NCI-H774 (cell line): Measurements from ENCODE around the gene ABCA2.

Source experiments
- DNase-seq: peaks from one replicate; lab custom pipeline; 2025; lab: John Stamatoyannopoulos, UW

ABCA2 gene, protein sequence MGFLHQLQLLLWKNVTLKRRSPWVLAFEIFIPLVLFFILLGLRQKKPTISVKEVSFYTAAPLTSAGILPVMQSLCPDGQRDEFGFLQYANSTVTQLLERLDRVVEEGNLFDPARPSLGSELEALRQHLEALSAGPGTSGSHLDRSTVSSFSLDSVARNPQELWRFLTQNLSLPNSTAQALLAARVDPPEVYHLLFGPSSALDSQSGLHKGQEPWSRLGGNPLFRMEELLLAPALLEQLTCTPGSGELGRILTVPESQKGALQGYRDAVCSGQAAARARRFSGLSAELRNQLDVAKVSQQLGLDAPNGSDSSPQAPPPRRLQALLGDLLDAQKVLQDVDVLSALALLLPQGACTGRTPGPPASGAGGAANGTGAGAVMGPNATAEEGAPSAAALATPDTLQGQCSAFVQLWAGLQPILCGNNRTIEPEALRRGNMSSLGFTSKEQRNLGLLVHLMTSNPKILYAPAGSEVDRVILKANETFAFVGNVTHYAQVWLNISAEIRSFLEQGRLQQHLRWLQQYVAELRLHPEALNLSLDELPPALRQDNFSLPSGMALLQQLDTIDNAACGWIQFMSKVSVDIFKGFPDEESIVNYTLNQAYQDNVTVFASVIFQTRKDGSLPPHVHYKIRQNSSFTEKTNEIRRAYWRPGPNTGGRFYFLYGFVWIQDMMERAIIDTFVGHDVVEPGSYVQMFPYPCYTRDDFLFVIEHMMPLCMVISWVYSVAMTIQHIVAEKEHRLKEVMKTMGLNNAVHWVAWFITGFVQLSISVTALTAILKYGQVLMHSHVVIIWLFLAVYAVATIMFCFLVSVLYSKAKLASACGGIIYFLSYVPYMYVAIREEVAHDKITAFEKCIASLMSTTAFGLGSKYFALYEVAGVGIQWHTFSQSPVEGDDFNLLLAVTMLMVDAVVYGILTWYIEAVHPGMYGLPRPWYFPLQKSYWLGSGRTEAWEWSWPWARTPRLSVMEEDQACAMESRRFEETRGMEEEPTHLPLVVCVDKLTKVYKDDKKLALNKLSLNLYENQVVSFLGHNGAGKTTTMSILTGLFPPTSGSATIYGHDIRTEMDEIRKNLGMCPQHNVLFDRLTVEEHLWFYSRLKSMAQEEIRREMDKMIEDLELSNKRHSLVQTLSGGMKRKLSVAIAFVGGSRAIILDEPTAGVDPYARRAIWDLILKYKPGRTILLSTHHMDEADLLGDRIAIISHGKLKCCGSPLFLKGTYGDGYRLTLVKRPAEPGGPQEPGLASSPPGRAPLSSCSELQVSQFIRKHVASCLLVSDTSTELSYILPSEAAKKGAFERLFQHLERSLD (N-terminal part only)

GRCh38 chr9:137027369-137028262, at the start of gene ABCA2:
TSS of gene ABCA2 (minus strand) at chr9:137028237. CDS start at chr9:137028140, 97 bp downstream.
- DNase-seq: no peak

DNA sequence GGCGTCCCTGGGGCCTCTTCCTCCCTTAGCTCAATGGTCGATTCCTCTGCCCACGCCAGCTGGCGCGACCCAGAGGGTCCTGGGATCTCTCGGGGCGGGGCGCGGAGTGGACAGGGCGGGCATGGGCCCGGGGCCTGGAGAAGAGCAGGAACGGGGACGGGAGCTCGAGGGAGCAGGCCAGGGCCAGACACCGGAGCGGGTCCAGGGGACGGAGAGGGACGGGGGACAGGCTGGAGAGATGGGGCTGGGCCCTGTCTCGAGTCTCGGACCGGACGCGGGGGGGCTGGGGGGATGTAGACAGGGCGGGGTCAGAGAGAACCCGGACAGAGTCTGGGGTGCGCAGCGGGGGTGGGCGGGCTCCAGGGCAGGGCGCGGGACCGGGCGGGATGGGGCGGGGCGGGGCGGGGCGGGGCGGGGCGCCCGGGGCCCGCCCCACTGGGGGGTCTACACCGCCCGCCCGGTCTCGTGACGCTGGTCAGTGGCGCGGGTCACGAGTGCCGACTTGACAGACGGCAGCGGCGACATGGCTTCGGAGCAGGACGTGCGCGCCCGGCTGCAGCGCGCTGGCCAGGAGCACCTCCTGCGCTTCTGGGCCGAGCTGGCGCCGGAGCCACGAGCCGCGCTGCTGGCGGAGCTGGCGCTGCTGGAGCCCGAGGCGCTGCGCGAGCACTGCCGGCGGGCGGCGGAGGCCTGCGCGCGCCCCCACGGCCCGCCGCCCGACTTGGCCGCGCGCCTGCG, 49.1 kb upstream of the ABCA2 start, which contains the start of gene UAP1L1:
Gene UAP1L1, plus strand, starts transcription at position 508 of the 738 bp plus-strand sequence. Its CDS starts 16 bp downstream, at position 524.
- peak; percentile 54 for DNase-seq

DNA sequence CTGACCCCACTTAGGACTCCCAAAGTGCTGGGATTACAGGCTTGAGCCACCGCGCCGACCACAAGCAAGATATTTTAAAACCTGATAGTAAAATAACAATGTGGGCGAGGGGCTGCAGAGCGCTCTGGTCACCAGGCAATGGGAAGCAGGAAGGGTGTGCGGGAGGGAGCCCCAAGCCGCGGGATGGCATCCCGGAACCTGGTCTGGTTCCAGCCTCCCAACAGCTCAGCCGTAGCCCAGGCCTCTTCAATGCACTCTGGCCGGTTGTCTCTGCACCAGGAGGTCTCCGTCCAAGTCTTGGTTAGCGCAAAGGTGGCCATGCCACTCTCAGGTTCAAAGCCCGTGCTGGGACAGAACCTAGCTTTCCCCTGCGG, 48.6 kb upstream of the ABCA2 start:
- DNase-seq: no peak

DNA sequence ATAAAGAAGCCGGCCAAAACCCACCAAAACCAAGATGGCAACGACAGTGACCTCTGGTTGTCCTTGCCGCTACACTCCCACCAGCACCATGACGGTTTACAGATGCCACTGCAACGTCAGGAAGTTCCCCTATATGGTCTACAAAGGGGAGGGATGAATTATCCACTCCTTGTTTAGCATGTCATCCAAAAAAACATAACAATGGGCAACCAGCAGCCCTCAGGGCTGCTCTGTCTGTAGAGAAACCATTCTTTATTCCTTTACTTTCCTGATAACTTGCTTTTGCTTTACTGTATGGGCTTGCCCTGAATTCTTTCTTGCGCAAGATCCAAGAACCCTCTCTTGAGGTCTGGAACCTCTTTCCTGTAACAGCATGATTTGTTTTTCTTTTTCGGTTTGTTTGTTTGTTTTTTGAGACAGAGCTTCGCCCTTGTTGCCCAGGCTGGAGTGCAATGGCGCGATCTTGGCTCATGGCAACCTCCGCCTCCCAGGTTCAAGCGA, 47.3 kb upstream of the ABCA2 start:
- DNase-seq: no peak

DNA sequence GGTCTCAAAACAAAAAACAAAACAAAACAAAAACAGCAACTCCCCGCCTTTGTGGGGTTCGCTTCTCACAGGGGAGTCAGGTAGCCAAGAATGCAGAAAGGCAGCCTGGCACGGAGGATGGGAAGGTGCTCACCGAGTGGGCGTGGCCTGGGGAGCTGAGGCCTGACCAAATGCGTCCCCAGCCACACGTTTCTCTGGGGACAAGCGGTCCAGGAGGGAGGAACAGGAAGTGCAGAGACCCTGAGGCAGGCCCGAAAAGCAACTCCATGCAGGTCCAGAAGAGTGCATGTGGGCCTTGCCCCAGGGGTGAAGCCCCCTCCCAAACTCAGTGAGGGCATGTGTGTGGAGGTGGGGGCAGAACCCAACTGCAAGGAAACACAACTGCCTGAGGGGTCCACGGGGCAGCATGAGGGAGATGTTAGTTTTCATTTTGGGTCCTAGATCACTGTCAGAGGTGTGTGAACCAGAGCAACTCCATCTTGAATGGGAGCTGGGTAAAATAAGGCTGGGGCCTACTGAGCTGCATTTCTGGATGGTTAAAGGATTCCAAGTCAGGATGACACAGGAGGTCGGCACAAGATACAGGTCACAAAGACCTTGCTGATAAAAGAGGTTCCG, 46.7 kb upstream of the ABCA2 start:
- DNase-seq: no peak

- no peak for DNase-seq
Measured at GRCh38 chr9:137073992-137074399, 46.0 kb upstream of the ABCA2 start.

DNA sequence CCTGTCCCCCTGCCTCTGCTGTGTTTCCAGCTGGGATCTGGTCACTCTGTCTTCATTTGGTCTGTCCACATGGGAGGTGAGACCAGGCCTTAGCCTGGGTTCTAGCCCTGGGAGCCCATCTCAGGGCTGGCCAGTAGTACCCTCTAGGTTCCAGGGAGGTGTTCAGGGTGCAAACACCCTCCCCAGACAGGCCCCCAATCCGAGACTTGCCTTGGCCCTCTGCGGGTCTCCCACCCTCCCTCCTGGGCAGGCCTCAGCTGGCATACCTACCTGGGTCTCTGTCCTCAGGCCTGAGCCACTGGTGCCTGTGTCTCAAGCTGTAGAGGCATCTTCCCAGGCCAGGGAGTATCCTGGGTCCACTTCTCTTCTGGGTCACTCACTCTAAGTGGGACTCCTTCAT, 43.2 kb upstream of the ABCA2 start:
- no peak for DNase-seq

DNA sequence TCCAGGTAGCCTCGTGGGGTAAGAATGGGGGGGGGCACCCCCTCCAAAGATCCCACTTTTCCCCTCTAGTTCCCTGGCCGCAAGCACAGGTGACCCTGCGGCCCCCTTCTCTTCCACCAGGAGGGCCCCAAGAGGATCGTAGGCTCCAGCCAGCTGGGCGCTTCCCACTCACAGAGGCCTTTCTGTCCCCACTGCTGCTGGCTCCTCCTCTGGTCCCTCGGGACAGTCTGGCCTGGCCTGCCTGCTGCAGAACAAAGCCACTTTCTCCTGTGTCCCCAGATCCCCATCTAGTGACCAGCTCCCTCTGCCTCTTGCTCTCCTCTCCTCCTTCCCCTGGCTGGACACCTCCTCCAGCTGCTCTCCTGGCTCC, 42.9 kb upstream of the ABCA2 start:
- no peak for DNase-seq

- peak; percentile 95 for DNase-seq
Measured at GRCh38 chr9:137070201-137070905, 42.3 kb upstream of the ABCA2 start, which contains the start of gene SAPCD2. TSS of gene SAPCD2 (minus strand) at chr9:137070557. CDS start at chr9:137070460, 97 bp downstream.

GRCh38 chr9:137069508-137070091, 41.6 kb upstream of the ABCA2 start:
- DNase-seq: no peak

DNA sequence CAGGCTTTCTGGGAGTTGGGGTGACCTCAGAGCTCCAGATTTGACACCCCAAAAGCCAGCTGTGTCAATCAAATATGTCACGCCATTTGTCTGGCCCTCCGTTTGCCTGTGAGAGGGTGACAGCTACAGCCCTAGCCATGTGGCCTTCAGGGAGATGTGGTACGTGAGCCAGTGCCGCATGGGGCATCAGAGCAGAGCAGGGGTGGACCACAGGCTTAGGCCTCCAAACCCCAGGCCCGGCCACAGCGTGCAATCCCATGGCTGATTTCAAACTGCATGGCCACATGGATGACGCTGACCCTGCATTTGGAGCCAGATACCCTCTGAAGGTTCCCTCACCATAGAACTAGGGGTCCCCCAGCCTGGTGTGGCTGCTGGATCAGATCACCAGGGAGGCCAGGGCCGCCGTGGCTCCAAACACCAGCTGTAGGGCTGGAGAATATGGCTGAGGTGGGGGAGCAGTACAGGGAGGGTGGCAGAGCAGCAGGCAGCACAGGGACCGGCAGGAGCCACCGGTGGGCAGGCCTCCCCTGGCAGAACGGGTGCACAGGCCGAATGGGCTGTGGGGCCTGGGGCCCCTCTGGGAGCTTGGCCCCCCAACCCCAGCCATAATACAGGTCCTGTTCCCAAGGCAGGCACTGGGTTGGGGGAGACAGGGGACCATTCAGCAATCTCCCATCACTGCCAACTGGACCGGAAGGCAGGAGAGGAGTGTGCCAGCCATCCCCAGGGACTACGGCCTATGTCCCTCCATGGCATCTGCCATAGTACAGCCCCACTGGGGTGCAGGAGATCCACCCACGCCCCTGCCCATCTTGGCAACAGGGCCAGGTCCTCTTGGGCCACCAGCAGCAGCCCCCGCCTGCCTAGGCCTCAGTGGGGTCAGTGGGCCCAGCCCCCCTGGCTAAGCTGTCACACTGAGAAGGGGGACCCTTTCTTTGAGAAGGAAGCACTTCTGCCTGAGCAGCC, 40.8 kb upstream of the ABCA2 start:
- DNase-seq: no peak

- peak; percentile 79 for DNase-seq
Measured at GRCh38 chr9:137067860-137068538, 40.0 kb upstream of the ABCA2 start.

DNA sequence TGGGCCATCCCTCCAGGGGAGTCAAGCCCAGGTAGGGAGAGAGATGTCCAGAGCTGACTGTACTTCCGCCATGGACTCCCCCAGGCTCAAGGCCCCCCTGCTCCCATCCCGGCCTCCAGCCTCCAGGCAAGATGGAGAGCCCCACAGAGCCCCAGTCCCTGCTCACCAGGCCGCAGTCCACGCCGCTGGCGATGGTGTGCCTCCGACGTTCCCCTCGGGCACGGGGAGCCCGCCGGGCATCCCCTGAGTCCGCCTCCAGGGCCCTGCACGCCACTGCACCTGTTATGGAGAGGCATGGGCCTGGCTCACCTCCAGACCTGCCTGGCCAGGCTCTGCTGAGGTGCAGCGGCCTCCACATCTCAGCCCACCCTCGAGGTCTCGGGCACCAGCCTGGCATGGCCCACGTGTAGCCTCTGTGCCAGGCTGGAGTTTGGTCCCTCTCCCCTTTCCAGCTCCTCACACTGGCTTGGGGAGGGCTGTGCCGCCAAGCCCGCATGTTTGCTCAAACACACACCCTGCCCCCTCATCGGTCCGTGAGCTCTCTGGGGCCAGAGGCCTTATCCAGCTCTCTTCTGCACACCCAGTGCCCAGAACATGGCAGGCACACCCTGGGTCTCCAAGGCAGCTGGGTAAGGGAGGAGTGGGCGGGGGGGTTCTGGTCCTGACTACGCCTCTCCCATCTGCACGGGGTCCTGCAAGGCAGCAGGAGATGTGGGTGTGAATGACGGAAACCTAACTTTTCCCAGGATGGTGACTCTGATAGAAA, 38.2 kb upstream of the ABCA2 start:
- DNase-seq: no peak

GRCh38 chr9:137065336-137065967, 37.4 kb upstream of the ABCA2 start:
- DNase-seq: no peak

- no peak for DNase-seq
Measured at GRCh38 chr9:137064880-137065164, 36.8 kb upstream of the ABCA2 start.
